Glutamatergic neuron (in vitro differentiated cells): ENCODE measurements around the gene FGF3. TPM values are rescaled to one million over a fixed set of nuclear protein-coding genes. Genes with fewer than 3 reads are reported as not detected.
"Not testable (repeated sequence)": the region's sequence is repeated elsewhere in the genome, so short reads cannot be mapped to it uniquely, and the experiment has no call there.

Source experiments
- DNase-seq: peaks from one replicate; pipeline ENCODE4 v3.0.0; 2022
- H3K27ac Mint-ChIP-seq: one replicate; pipeline ENCODE4 v1.8.0; 2020; ENCODE audit warnings: mild to moderate bottlenecking, mixed read lengths, inconsistent platforms; ENCODE audit not compliant: unreplicated experiment
- H3K27me3 Mint-ChIP-seq: one replicate; pipeline ENCODE4 v1.8.0; 2020; ENCODE audit warnings: mild to moderate bottlenecking, moderate library complexity, mixed read lengths, inconsistent platforms; ENCODE audit not compliant: unreplicated experiment
- H3K36me3 Mint-ChIP-seq: one replicate; pipeline ENCODE4 v1.8.0; 2020; ENCODE audit warnings: mild to moderate bottlenecking, mixed read lengths, inconsistent platforms; ENCODE audit not compliant: unreplicated experiment
- H3K4me1 Mint-ChIP-seq: one replicate; pipeline ENCODE4 v1.8.0; 2020; ENCODE audit warnings: mild to moderate bottlenecking, low read depth, mixed read lengths, inconsistent platforms; ENCODE audit not compliant: unreplicated experiment
- H3K4me3 Mint-ChIP-seq: one replicate; pipeline ENCODE4 v1.8.0; 2020; ENCODE audit warnings: mild to moderate bottlenecking, mixed read lengths, inconsistent platforms; ENCODE audit not compliant: unreplicated experiment
- H3K9me3 Mint-ChIP-seq: one replicate; pipeline ENCODE4 v1.8.0; 2020; ENCODE audit warnings: mild to moderate bottlenecking, moderate library complexity, mixed read lengths, inconsistent platforms; ENCODE audit not compliant: unreplicated experiment
- total RNA-seq: library from RNA; stranded (reverse); fragmentation: NEBNext Ultra II Directional; extraction: Animal tissue kit (Norgen Biotek cat#: 25700); gene quantifications from one replicate; pipeline ENCODE4 v1.2.1, GENCODE V29; 2021; ENCODE audit not compliant: unreplicated experiment
- TF ChIP-seq, protein P1 (sequence below): fragments of 200-600 bp; sonication (generic); IDR thresholded peaks from one replicate; pipeline ENCODE4 v1.5.0; 2021; ENCODE audit not compliant: partially characterized antibody, unreplicated experiment

FGF3 gene
- total RNA-seq, 1 donor from 2014 or later, result not detected

DNA sequence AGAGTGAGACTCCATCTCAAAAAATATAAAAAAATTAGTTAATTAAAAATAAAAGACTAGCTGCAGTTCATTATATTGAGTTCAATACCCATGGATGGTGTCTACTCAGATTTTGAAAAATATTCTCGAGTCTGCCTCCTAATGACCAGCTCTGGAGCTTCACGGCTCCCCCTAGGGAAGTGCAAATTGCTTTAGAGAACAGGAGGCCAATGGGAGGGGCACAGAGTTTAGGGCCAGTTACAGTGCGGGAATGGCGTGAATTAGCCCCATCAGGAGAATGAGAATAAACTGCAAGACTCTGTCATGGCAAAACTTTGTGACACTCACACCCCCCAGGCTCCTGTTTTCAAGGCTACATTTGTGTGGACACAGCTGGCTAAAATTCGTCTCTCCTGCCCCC, 48.7 kb downstream of the FGF3 start:
- H3K27ac Mint-ChIP-seq, result peak overlapping the region; percentile 72
- TF ChIP-seq, protein P1, sequence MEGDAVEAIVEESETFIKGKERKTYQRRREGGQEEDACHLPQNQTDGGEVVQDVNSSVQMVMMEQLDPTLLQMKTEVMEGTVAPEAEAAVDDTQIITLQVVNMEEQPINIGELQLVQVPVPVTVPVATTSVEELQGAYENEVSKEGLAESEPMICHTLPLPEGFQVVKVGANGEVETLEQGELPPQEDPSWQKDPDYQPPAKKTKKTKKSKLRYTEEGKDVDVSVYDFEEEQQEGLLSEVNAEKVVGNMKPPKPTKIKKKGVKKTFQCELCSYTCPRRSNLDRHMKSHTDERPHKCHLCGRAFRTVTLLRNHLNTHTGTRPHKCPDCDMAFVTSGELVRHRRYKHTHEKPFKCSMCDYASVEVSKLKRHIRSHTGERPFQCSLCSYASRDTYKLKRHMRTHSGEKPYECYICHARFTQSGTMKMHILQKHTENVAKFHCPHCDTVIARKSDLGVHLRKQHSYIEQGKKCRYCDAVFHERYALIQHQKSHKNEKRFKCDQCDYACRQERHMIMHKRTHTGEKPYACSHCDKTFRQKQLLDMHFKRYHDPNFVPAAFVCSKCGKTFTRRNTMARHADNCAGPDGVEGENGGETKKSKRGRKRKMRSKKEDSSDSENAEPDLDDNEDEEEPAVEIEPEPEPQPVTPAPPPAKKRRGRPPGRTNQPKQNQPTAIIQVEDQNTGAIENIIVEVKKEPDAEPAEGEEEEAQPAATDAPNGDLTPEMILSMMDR, result no peak
- DNase-seq, result no peak
- H3K36me3 Mint-ChIP-seq, result no peaks in the 10 kb centered on the region
- H3K27me3 Mint-ChIP-seq, result peaks cover 9% of the 10 kb centered on the region
- H3K4me3 Mint-ChIP-seq, result no peak overlapping the region
- H3K9me3 Mint-ChIP-seq, result peaks cover 3% of the 10 kb centered on the region
- peaks cover 7% of the 10 kb centered on the region for H3K4me1 Mint-ChIP-seq

DNA sequence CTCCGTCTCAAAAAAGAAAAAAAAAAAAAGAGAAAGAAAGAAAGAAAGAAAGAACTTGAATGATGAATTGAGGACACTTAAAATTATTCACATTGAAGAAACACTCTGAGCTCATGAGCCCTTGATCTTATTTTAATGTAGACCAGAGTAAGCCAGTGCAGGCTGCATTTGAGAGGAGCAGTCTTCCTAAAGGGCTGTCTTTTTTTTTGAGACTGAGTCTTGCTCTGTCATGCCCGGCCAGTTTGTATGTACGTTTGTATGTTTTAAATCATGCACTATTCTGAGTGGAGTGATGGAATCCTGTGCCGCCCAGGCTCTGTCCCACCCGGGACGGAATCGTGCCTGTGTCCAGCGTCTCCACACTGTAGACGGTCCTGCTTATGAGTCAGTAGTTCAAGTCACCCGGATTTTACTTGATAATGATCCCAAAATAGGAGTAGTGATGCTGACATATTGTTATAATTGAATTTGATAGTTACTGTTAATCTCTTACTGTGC, 53.7 kb downstream of the FGF3 start:
- DNase-seq, result no peak
- Mint-ChIP-seq H3K36me3 (no peaks in the 10 kb centered on the region), H3K27me3 (peaks cover 1% of the 10 kb centered on the region), H3K4me3 (no peak overlapping the region), H3K9me3 (no peaks in the 10 kb centered on the region), H3K27ac (no peak overlapping the region), H3K4me1 (peaks cover 1% of the 10 kb centered on the region)
- TF ChIP-seq, protein P1, result no peak

DNA sequence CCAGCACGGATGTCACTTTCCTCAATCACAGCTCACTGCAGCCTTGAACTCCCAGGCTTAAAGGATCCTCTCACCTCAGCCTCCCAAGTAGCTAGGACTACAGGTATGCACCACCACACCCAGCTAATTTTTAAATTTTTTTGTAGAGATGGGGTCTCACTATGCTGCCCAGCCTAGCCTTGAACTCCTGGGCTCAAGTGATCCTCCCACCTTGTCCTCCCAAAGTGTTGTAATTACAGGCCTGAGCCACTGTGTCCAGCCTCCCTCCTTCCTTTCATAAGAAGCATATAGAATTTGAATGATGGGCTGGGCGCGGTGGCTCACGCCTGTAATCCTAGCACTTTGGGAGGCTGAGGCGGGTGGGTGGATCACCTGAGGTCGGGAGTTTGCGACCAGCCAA, 54.3 kb downstream of the FGF3 start:
- H3K36me3 Mint-ChIP-seq, H3K27me3 Mint-ChIP-seq, H3K4me1 Mint-ChIP-seq, H3K9me3 Mint-ChIP-seq, H3K4me3 Mint-ChIP-seq, DNase-seq, H3K27ac Mint-ChIP-seq: not testable (repeated sequence)

DNA sequence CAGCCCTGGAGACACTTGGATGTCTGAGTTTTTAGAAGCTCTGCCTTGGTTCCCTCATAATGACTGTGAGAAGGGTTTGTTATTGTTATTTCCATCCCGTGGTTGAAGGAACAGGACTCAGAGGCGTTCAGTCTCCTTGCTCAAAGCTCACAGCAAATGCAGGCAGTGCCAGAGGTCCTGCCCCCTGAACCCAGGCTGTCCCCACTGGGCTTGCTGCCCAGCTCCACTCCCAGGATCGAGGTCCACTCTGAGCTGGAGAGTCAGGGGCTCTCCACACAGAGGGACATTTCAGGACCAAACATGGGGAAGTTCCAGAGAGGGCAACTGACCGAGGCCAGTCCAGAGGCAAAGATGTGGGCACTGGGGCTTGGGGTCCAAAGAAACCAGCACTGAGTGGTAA, 58.9 kb downstream of the FGF3 start:
- Mint-ChIP-seq H3K36me3 (peaks cover 10% of the 10 kb centered on the region), H3K27me3 (peaks cover 9% of the 10 kb centered on the region), H3K4me1 (no peaks in the 10 kb centered on the region), H3K4me3 (no peak overlapping the region), H3K27ac (no peak overlapping the region), H3K9me3 (peaks cover 3% of the 10 kb centered on the region)
- TF ChIP-seq, protein P1, result no peak
- DNase-seq, result no peak

Other genes starting within 250 kb of the FGF3 start
- 36.1 TPM for gene CCND1, start 178.3 kb downstream of the FGF3 start, total RNA-seq
- 38.1 TPM for gene LTO1, start 144.1 kb downstream of the FGF3 start, total RNA-seq
- gene FGF19, start 115.4 kb downstream of the FGF3 start, total RNA-seq, result 5.1 TPM
- gene FGF4, start 44.1 kb downstream of the FGF3 start, total RNA-seq, result 0.37 TPM